ENCODE results near the gene SDK1.

Gene SDK1

DNA sequence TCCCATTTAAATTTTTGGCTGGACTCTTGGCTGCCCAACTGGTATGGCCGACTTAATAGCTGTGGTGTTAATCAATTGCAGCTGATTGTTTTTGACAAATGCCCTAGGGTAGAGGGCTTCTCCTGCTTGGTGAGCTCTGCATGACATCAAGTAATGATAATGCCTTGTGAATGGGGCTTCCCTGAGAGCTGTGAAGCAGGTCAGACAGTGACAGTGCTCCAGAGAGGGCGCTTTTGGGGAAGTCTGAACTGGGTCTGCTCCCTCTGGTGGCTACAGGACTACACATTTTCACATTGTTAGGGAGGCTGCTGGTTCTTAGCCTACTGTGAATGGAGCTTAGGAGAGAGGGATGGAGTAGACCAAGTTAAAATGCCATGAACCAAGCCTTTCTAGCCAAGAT, 98.8 kb downstream of the SDK1 start:
- Histone ChIP-seq H3K27me3 (ENCODE audit: insufficient read depth, low read depth, severe bottlenecking) (no peaks in the 10 kb centered on the region), H3K4me3 (ENCODE audit: low read depth, low read length) (no peak overlapping the region), H3K36me3 (no peaks in the 10 kb centered on the region), H3K27ac (no peak overlapping the region), H3K9me3 (ENCODE audit: severe bottlenecking) (peaks cover 3% of the 10 kb centered on the region)
- TF ChIP-seq, protein P1, sequence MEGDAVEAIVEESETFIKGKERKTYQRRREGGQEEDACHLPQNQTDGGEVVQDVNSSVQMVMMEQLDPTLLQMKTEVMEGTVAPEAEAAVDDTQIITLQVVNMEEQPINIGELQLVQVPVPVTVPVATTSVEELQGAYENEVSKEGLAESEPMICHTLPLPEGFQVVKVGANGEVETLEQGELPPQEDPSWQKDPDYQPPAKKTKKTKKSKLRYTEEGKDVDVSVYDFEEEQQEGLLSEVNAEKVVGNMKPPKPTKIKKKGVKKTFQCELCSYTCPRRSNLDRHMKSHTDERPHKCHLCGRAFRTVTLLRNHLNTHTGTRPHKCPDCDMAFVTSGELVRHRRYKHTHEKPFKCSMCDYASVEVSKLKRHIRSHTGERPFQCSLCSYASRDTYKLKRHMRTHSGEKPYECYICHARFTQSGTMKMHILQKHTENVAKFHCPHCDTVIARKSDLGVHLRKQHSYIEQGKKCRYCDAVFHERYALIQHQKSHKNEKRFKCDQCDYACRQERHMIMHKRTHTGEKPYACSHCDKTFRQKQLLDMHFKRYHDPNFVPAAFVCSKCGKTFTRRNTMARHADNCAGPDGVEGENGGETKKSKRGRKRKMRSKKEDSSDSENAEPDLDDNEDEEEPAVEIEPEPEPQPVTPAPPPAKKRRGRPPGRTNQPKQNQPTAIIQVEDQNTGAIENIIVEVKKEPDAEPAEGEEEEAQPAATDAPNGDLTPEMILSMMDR (IDR thresholded peaks at IDR 0.05; ENCODE audit: low read depth, low read length), result peak; percentile 83
- DNase-seq, result peak; percentile 70

DNA sequence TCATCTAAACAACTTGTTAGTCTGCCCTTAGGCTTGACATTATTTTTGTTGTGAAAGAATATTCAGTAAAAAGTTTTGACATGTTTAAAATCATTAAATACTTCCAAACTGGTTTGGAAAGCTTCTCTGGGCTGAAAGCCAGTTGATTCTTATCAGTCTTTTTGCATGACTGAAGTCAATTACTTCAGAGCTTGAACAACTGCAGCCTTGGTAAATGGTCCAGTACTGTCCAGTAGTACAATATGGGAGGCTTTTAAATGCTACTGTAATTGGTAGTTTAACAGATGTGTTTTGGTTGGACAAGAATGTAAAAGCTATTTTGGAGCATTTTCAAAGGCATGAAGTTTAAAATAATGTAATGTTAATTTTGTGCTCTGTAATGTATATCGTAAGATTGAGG, 103.4 kb downstream of the SDK1 start:
- Histone ChIP-seq H3K27ac (no peak overlapping the region), H3K4me3 (ENCODE audit: low read depth, low read length) (no peak overlapping the region), H3K27me3 (ENCODE audit: insufficient read depth, low read depth, severe bottlenecking) (no peaks in the 10 kb centered on the region), H3K36me3 (no peaks in the 10 kb centered on the region), H3K9me3 (ENCODE audit: severe bottlenecking) (no peaks in the 10 kb centered on the region)
- DNase-seq, result no peak
- TF ChIP-seq, protein P1 (IDR thresholded peaks at IDR 0.05; ENCODE audit: low read depth, low read length), result no peak

DNA sequence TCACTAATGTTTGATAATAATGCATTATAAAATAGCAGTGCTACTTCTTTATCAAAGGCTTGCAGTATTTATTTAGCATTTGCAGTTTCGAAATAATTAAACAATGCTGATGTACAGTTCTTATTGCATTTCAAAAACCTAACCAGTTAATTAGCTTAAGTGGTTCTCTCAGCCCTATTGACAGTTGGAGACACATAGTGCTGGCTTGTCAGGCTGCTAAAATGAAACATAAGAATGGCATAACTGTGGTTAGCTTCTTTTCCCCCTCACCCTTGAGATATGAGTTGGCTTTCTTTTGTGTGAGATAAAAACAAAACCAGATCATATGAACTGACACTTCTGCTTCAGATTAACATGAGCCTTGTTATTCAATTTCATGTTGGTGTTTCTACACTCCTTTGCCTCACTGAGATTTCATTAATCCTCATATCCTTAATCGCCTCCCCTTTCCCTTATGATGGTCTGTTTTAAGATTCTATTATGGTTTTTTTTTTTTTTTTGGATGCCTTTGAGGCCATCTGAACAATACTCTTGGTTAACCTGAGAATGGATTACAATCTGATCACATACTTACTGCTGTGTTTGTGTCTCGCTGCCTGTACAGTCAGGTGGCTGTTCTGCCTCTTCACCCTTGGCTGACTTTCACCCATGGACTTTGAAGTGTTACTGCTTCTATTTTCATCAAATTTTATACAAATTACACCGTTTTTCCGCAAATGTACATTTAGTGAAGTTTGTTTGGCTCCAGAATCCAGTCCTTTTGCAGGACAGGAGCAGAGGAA, 108.0 kb downstream of the SDK1 start:
- H3K9me3 ChIP-seq (ENCODE audit: severe bottlenecking), result no peaks in the 10 kb centered on the region
- H3K27me3 ChIP-seq (ENCODE audit: insufficient read depth, low read depth, severe bottlenecking), result no peaks in the 10 kb centered on the region
- no peak overlapping the region for H3K4me3 ChIP-seq (ENCODE audit: low read depth, low read length)
- peak overlapping the region; percentile 52 for H3K27ac ChIP-seq
- DNase-seq, result no peak
- TF ChIP-seq, protein P1 (IDR thresholded peaks at IDR 0.05; ENCODE audit: low read depth, low read length), result no peak
- H3K36me3 ChIP-seq, result no peaks in the 10 kb centered on the region

DNA sequence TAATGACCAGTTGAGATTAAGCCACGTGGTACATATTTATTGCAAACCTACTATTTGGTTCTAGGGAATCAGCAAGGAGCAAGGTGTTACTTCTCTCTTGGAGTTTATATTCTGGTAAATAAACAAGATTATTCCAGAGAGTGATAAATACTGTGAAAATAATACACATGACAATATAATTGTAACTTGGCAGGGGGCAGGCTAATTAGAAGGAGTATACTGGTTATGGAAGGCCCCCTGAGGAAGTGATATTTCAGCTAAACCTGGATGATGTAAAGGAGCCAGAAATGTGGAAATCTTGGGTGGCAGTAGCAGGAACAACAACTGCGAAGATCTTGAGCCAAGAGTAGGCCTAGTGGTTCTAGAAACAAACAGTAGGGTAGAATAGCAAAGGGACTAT, 111.8 kb downstream of the SDK1 start:
- TF ChIP-seq, protein P1 (IDR thresholded peaks at IDR 0.05; ENCODE audit: low read depth, low read length), result no peak
- Histone ChIP-seq H3K27ac (no peak overlapping the region), H3K36me3 (no peaks in the 10 kb centered on the region), H3K4me3 (ENCODE audit: low read depth, low read length) (no peak overlapping the region), H3K9me3 (ENCODE audit: severe bottlenecking) (no peaks in the 10 kb centered on the region), H3K27me3 (ENCODE audit: insufficient read depth, low read depth, severe bottlenecking) (no peaks in the 10 kb centered on the region)
- no peak for DNase-seq

DNA sequence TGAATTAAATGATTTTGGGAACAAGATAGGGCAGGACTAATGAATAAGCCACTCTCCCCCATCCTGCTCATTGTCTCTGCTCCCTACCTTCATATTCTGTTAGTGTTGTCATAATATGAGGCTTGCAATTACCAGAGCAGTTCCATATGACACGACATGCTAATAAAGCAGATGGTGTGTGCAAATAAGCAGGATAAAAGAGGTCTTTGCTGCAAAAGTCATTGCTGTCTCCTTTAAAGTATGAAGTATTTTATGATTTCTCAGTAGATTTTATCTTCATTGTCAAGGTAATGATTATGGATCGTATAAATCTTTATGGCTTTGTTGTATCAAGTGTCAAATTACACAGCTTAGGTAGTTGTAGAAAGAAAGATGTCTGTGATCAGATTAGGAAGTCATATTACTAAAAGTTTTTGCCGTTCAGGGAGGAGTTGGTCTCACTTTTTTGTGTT, 114.8 kb downstream of the SDK1 start:
- no peak for DNase-seq
- Histone ChIP-seq H3K27me3 (ENCODE audit: insufficient read depth, low read depth, severe bottlenecking) (no peaks in the 10 kb centered on the region), H3K4me3 (ENCODE audit: low read depth, low read length) (no peak overlapping the region), H3K27ac (peak overlapping the region; percentile 41), H3K36me3 (no peaks in the 10 kb centered on the region), H3K9me3 (ENCODE audit: severe bottlenecking) (no peaks in the 10 kb centered on the region)
- TF ChIP-seq, protein P1 (IDR thresholded peaks at IDR 0.05; ENCODE audit: low read depth, low read length), result no peak

DNA sequence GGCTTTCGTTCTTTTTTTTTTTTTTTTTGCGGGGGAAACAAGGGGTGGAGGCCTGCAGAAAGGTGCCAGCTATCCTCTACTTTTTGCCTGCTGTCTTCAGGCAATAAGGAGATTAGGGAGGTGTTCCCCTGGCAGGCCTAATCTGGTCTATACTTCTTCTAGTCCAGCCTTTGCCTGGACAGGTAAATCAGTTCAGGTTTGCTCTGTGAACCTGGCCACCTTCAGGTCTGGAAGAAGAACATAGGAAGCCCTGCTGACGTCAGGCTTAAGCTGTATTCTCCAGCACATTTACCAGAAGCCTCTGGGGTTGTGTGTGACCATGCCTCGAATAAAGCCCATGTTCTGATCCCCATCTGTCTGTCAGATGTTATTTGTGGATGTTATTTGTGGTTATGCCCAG, 115.4 kb downstream of the SDK1 start:
- Histone ChIP-seq H3K27me3 (ENCODE audit: insufficient read depth, low read depth, severe bottlenecking) (no peaks in the 10 kb centered on the region), H3K27ac (peak overlapping the region; percentile 41), H3K4me3 (ENCODE audit: low read depth, low read length) (no peak overlapping the region), H3K9me3 (ENCODE audit: severe bottlenecking) (no peaks in the 10 kb centered on the region), H3K36me3 (no peaks in the 10 kb centered on the region)
- DNase-seq, result peak; percentile 57
- TF ChIP-seq, protein P1 (IDR thresholded peaks at IDR 0.05; ENCODE audit: low read depth, low read length), result no peak
